HepG2 (cell line): ENCODE results near the gene GGA2. TPM values are rescaled to one million over a fixed set of nuclear protein-coding genes. Genes with fewer than 3 reads are reported as not detected.
A peak's percentile ranks its signal among the peaks of the same experiment; 100 is the strongest.

Experiments used
- BCL3 ChIP-seq: sonication (generic); formaldehyde crosslinking; IDR thresholded peaks from 2 replicates; pipeline ENCODE4 v1.5.1; 2020; ENCODE audit warnings: mild to moderate bottlenecking, missing genetic modification reagents, moderate library complexity
- CHD4 ChIP-seq: fragments of 200-600 bp; sonication (generic); IDR thresholded peaks from 2 replicates; pipeline ENCODE4 v1.7.0; 2017; ENCODE audit warnings: mild to moderate bottlenecking, low read length, borderline replicate concordance
- ETS1 ChIP-seq: sonication (generic); formaldehyde crosslinking; IDR thresholded peaks from 2 replicates; pipeline ENCODE4 v1.4.0; 2020; ENCODE audit warnings: missing genetic modification reagents
- ETV6 ChIP-seq: sonication (generic); formaldehyde crosslinking; conservative IDR thresholded peaks from 2 replicates; pipeline ENCODE4 v1.4.0; 2020; ENCODE audit warnings: missing genetic modification reagents
- GTF2F1 ChIP-seq: fragments of 150-350 bp; IDR thresholded peaks from 2 replicates; pipeline ENCODE4 v1.6.1; 2014; ENCODE audit warnings: low read length
- HMGXB3 ChIP-seq: sonication (generic); formaldehyde crosslinking; IDR thresholded peaks from 2 replicates; pipeline ENCODE4 v1.4.0; 2020; ENCODE audit warnings: missing genetic modification reagents, borderline replicate concordance
- KLF9 ChIP-seq: IDR thresholded peaks from 2 replicates; pipeline ENCODE4 v1.6.1; 2016; ENCODE audit warnings: low read depth
- MTF1 ChIP-seq: sonication (generic); formaldehyde crosslinking; IDR thresholded peaks from 2 replicates; pipeline ENCODE4 v1.5.0; 2020; ENCODE audit warnings: missing genetic modification reagents
- NFE2L2 ChIP-seq: fragments of 150-350 bp; IDR thresholded peaks from 2 replicates; pipeline ENCODE4 v1.6.1; 2014; ENCODE audit warnings: low read length
- RFX5 ChIP-seq: IDR thresholded peaks from 2 replicates; pipeline ENCODE4 v1.6.1; 2011; ENCODE audit warnings: low read depth, low read length, improper control_type of control experiment
- RXRB ChIP-seq: IDR thresholded peaks from 2 replicates; pipeline ENCODE4 v1.6.1; 2016; ENCODE audit warnings: borderline replicate concordance, missing genetic modification reagents, missing compliant biosample characterization
- ZC3H13 ChIP-seq: sonication (generic); formaldehyde crosslinking; IDR thresholded peaks from 2 replicates; pipeline ENCODE4 v1.8.1; 2023; ENCODE audit warnings: mild to moderate bottlenecking, missing genetic modification reagents, moderate library complexity
- ZFP41 ChIP-seq: sonication (generic); formaldehyde crosslinking; IDR thresholded peaks from 2 replicates; pipeline ENCODE4 v1.4.0; 2020; ENCODE audit warnings: mild to moderate bottlenecking, missing genetic modification reagents, borderline replicate concordance
- ZNF143 ChIP-seq: sonication (generic); formaldehyde crosslinking; IDR thresholded peaks from 2 replicates; pipeline ENCODE4 v1.4.0; 2020; ENCODE audit warnings: missing genetic modification reagents
- ZNF329 ChIP-seq: sonication (generic); formaldehyde crosslinking; IDR thresholded peaks from 2 replicates; pipeline ENCODE4 v1.9.0; 2021; ENCODE audit warnings: low read depth, mild to moderate bottlenecking, missing genetic modification reagents
- ZNF441 ChIP-seq: sonication (generic); formaldehyde crosslinking; IDR thresholded peaks from 2 replicates; pipeline ENCODE4 v1.7.0; 2021; ENCODE audit warnings: missing genetic modification reagents, borderline replicate concordance
- ZNF496 ChIP-seq: sonication (generic); formaldehyde crosslinking; IDR thresholded peaks from 2 replicates; pipeline ENCODE4 v1.8.1; 2023; ENCODE audit warnings: mild to moderate bottlenecking, moderate library complexity, missing genetic modification reagents; ENCODE audit not compliant: insufficient replicate concordance
- ZNF501 ChIP-seq: sonication (generic); formaldehyde crosslinking; IDR thresholded peaks from 2 replicates; pipeline ENCODE4 v1.5.1; 2020; ENCODE audit warnings: mild to moderate bottlenecking, moderate library complexity, missing genetic modification reagents
- ZNF598 ChIP-seq: sonication (generic); formaldehyde crosslinking; IDR thresholded peaks from 2 replicates; pipeline ENCODE4 v1.5.1; 2020; ENCODE audit warnings: mild to moderate bottlenecking, missing genetic modification reagents, borderline replicate concordance
- ZNF7 ChIP-seq: IDR thresholded peaks from 2 replicates; pipeline ENCODE4 v1.6.1; 2016; ENCODE audit warnings: missing biosample characterization, missing genetic modification reagents
- ZUFSP ChIP-seq: sonication (generic); formaldehyde crosslinking; IDR thresholded peaks from 2 replicates; pipeline ENCODE4 v1.9.0; 2021; ENCODE audit warnings: missing genetic modification reagents, mild to moderate bottlenecking, borderline replicate concordance
- polyA plus RNA-seq, 8 experiments: library from polyadenylated mRNA; depleted of rRNA in 3 of 8; stranded (reverse) in 7 of 8; unstranded in 1 of 8; fragments of >200 nt; fragmentation: Illumina TruSeq in 4 of 8; extraction: Trizol in 4 of 8; gene quantifications; 2 replicates each; pipeline versions ENCODE4 v1.2.1 to v1.2.3, GENCODE V29; 2011 to 2016; ENCODE audit warnings: low read depth in 4 of 8, missing spikeins in 1 of 8, mixed read lengths in 1 of 8; ENCODE audit not compliant: insufficient read depth in 1 of 8
- total RNA-seq, 5 experiments: library from RNA; depleted of rRNA; stranded (reverse); fragments of >200 nt; fragmentation: Illumina TruSeq; extraction: Trizol; gene quantifications; 2 replicates each; pipeline ENCODE4 v1.2.3, GENCODE V29; 2016; ENCODE audit warnings: low read depth in 1 of 5

The GGA2 gene
- total and polyA plus RNA-seq, 2 of the 13 experiments (the other 11 are each of a cell fraction or from before 2014, with no cell fraction given), result 51.5 to 69.8 TPM

- peak; percentile 88; the same call in 1 of the 2 replicates for TF ChIP-seq HMGXB3 (CRISPR knock-in tag)
- TF ChIP-seq ZNF598 (CRISPR knock-in tag), result peak; percentile 79; the same call in 1 of the 2 replicates
- peak; percentile 85 for TF ChIP-seq ZNF501
- peak; percentile 93 for TF ChIP-seq NFE2L2
- TF ChIP-seq ZNF496, result no peak
- peak; percentile 83 for TF ChIP-seq ZNF441 (CRISPR knock-in tag)
- 0 out of 2 replicates have a peak, but pooled peaks have one; percentile 59 for TF ChIP-seq GTF2F1
- 0 out of 2 replicates have a peak, but pooled peaks have one; percentile 47 for TF ChIP-seq ZC3H13
- peak; percentile 25; the same call in 1 of the 2 replicates for TF ChIP-seq RFX5
- TF ChIP-seq ZNF7 (CRISPR knock-in tag), result no peak
- TF ChIP-seq CHD4, result peak; percentile 81; the same call in 1 of the 2 replicates
- no peak for TF ChIP-seq ZUFSP (CRISPR knock-in tag)
- TF ChIP-seq ZNF143 (CRISPR knock-in tag), result no peak
- no peak for TF ChIP-seq ETS1 (CRISPR knock-in tag)
- TF ChIP-seq MTF1 (CRISPR knock-in tag), result no peak
- peak; percentile 98 for TF ChIP-seq RXRB (CRISPR knock-in tag)
- TF ChIP-seq BCL3 (CRISPR knock-in tag), result 0 out of 2 replicates have a peak, but pooled peaks have one; percentile 38
- no peak for TF ChIP-seq ZNF329 (CRISPR knock-in tag)
- peak; percentile 81; the same call in 1 of the 2 replicates for TF ChIP-seq KLF9 (CRISPR knock-in tag)
- no peak for TF ChIP-seq ZFP41 (CRISPR knock-in tag)
- TF ChIP-seq ETV6 (CRISPR knock-in tag), result no peak
These were observed 29.9 kb upstream of the GGA2 start (continued) for GRCh38 chr16:23539984-23540816.
